ENCODE data around the gene PTPRM. TPM values are rescaled to one million over a fixed set of nuclear protein-coding genes. Genes with fewer than 3 reads are reported as not detected.

The PTPRM gene
- total and polyA plus RNA-seq, 2 experiments from 2014 or later, result 1.6 to 5.3 TPM

- Histone ChIP-seq H3K27ac (ENCODE audit: low read depth) (no peak overlapping the region), H3K4me3 (no peak overlapping the region)
These were observed 608.5 kb downstream of the PTPRM start for GRCh38 chr18:8175501-8176061.

More at GRCh38 chr18:8175501-8176061, 608.5 kb downstream of the PTPRM start:
- Histone ChIP-seq H3K4me1 (ENCODE audit: insufficient read depth) (0 out of 2 replicates have a peak, but pooled peaks cover 4% of the 10 kb centered on the region), H3K79me2 (replicated peaks; ENCODE audit: insufficient read depth) (no peaks in the 10 kb centered on the region), H4K20me1 (replicated peaks; ENCODE audit: insufficient read depth) (no peaks in the 10 kb centered on the region), H3K9me2 (ENCODE audit: insufficient read depth) (peaks cover 3% of the 10 kb centered on the region; the same call in 1 of the 2 replicates), H3K36me3 (ENCODE audit: insufficient read depth) (no peaks in the 10 kb centered on the region), H3K27me3 (ENCODE audit: insufficient read depth) (no peaks in the 10 kb centered on the region), H3K4me2 (no peak overlapping the region), H3F3A (replicated peaks; ENCODE audit: low read depth) (no peaks in the 10 kb centered on the region), H2AFZ (no peak overlapping the region)
- no peak overlapping the region for H3K4me3 Mint-ChIP-seq
- no peak for DNase-seq (ENCODE audit: low spot score)
- H3K36me3 Mint-ChIP-seq (ENCODE audit: low read depth), result peaks cover 6% of the 10 kb centered on the region; the same call in 1 of the 3 replicates
- peaks cover 15% of the 10 kb centered on the region; the same call in 2 of the 3 replicates for H3K9me3 Mint-ChIP-seq
- H3K27ac Mint-ChIP-seq, result no peak overlapping the region
- H3K27me3 Mint-ChIP-seq (ENCODE audit: insufficient read depth, low read depth, poor library complexity), result peaks cover 2% of the 10 kb centered on the region
- H3K4me1 Mint-ChIP-seq, result peaks cover 14% of the 10 kb centered on the region
- TF ChIP-seq REST (IDR thresholded peaks at IDR 0.05; ENCODE audit: unreplicated experiment) (no peak), EZH2 (IDR thresholded peaks at IDR 0.05; ENCODE audit: low read depth, unreplicated experiment) (no peak), STAT1 (IDR thresholded peaks at IDR 0.05; ENCODE audit: unreplicated experiment) (no peak), ZNF114 (CRISPR knock-in tag; IDR thresholded peaks at IDR 0.05) (no peak), NANOG (IDR thresholded peaks at IDR 0.05; ENCODE audit: borderline replicate concordance) (no peak), EZH2phosphoT487 (IDR thresholded peaks at IDR 0.05; ENCODE audit: unreplicated experiment) (no peak), ETS1 (IDR thresholded peaks at IDR 0.05) (no peak), CREB1 (CRISPR knock-in tag; IDR thresholded peaks at IDR 0.05; ENCODE audit: low read depth) (no peak), JUNB (IDR thresholded peaks at IDR 0.05; ENCODE audit: unreplicated experiment) (no peak), ZNF462 (CRISPR knock-in tag; IDR thresholded peaks at IDR 0.05) (no peak), POLR2AphosphoS5 (IDR thresholded peaks at IDR 0.05; ENCODE audit: low read depth) (no peak), CTCF (conservative IDR thresholded peaks at IDR 0.05; ENCODE audit: low read depth in 2 of 2) (no peak), ZNF331 (CRISPR knock-in tag; IDR thresholded peaks at IDR 0.05; ENCODE audit: low read depth) (no peak)
- ATAC-seq, result no peak
